ENCODE measurements around the gene EXOC6B.

The EXOC6B gene

GRCh38 chr2:72629062-72629461 lies 196.8 kb downstream of the EXOC6B start:
- ATAC-seq (ENCODE audit: insufficient read depth, low read depth): no peak

GRCh38 chr2:72627083-72627482 lies 198.8 kb downstream of the EXOC6B start:
- Histone ChIP-seq H3K4me1 (ENCODE audit: insufficient read depth, low read length) (no peaks in the 10 kb centered on the region), H3K27ac (ENCODE audit: low read length) (no peak overlapping the region), H3K4me3 (ENCODE audit: low read depth in 1 of 2, low read length in 2 of 2) (no peak overlapping the region), H3K9me3 (ENCODE audit: insufficient read depth, low read length, severe bottlenecking) (no peaks in the 10 kb centered on the region), H3K4me2 (ENCODE audit: insufficient read depth, low read length) (no peak overlapping the region), H3K9ac (ENCODE audit: low read depth, low read length) (no peak overlapping the region), H3K36me3 (ENCODE audit: insufficient read depth, low read length) (no peaks in the 10 kb centered on the region), H4K20me1 (ENCODE audit: insufficient read depth, low read length) (no peaks in the 10 kb centered on the region), H3K27me3 (ENCODE audit: insufficient read depth, low read length, poor library complexity) (no peaks in the 10 kb centered on the region), H2AFZ (ENCODE audit: low read depth, low read length) (no peak overlapping the region), H3K79me2 (ENCODE audit: insufficient read depth, low read length) (no peaks in the 10 kb centered on the region)
- DNase-seq (no peak), ATAC-seq (ENCODE audit: insufficient read depth, low read depth) (no peak)
- TF ChIP-seq EZH2 (IDR thresholded peaks at IDR 0.05; ENCODE audit: borderline replicate concordance, low read depth, low read length, severe bottlenecking) (no peak), CTCF (IDR thresholded peaks at IDR 0.05; ENCODE audit: borderline replicate concordance, extremely low read depth, low read length, poor library complexity, severe bottlenecking) (no peak)

More at GRCh38 chr2:72629062-72629461, 196.8 kb downstream of the EXOC6B start:
- no peak overlapping the region for H3K4me2 ChIP-seq (ENCODE audit: insufficient read depth, low read length)
- H3K9me3 ChIP-seq (ENCODE audit: insufficient read depth, low read length, severe bottlenecking): no peaks in the 10 kb centered on the region
- no peak overlapping the region for H2AFZ ChIP-seq (ENCODE audit: low read depth, low read length)
- no peaks in the 10 kb centered on the region for H3K36me3 ChIP-seq (ENCODE audit: insufficient read depth, low read length)
- H3K4me1 ChIP-seq (ENCODE audit: insufficient read depth, low read length): no peaks in the 10 kb centered on the region
- TF ChIP-seq EZH2 (IDR thresholded peaks at IDR 0.05; ENCODE audit: borderline replicate concordance, low read depth, low read length, severe bottlenecking): no peak
- TF ChIP-seq CTCF (IDR thresholded peaks at IDR 0.05; ENCODE audit: borderline replicate concordance, extremely low read depth, low read length, poor library complexity, severe bottlenecking): no peak
- no peak for DNase-seq
- H3K79me2 ChIP-seq (ENCODE audit: insufficient read depth, low read length): no peaks in the 10 kb centered on the region
- no peak overlapping the region for H3K4me3 ChIP-seq (ENCODE audit: low read depth in 1 of 2, low read length in 2 of 2)
- no peaks in the 10 kb centered on the region for H4K20me1 ChIP-seq (ENCODE audit: insufficient read depth, low read length)
- H3K9ac ChIP-seq (ENCODE audit: low read depth, low read length): no peak overlapping the region
- H3K27ac ChIP-seq (ENCODE audit: low read length): no peak overlapping the region
- no peaks in the 10 kb centered on the region for H3K27me3 ChIP-seq (ENCODE audit: insufficient read depth, low read length, poor library complexity)

GRCh38 chr2:72625366-72625765 lies 200.5 kb downstream of the EXOC6B start:
- Histone ChIP-seq H3K9me3 (ENCODE audit: insufficient read depth, low read length, severe bottlenecking) (no peaks in the 10 kb centered on the region), H3K27ac (ENCODE audit: low read length) (no peak overlapping the region), H3K4me2 (ENCODE audit: insufficient read depth, low read length) (no peak overlapping the region), H3K79me2 (ENCODE audit: insufficient read depth, low read length) (no peaks in the 10 kb centered on the region), H4K20me1 (ENCODE audit: insufficient read depth, low read length) (no peaks in the 10 kb centered on the region), H2AFZ (ENCODE audit: low read depth, low read length) (no peak overlapping the region), H3K27me3 (ENCODE audit: insufficient read depth, low read length, poor library complexity) (no peaks in the 10 kb centered on the region), H3K36me3 (ENCODE audit: insufficient read depth, low read length) (no peaks in the 10 kb centered on the region), H3K4me3 (ENCODE audit: low read depth in 1 of 2, low read length in 2 of 2) (no peak overlapping the region), H3K9ac (ENCODE audit: low read depth, low read length) (no peak overlapping the region), H3K4me1 (ENCODE audit: insufficient read depth, low read length) (no peaks in the 10 kb centered on the region)
- DNase-seq: no peak
- ATAC-seq (ENCODE audit: insufficient read depth, low read depth): no peak
- no peak for TF ChIP-seq CTCF (IDR thresholded peaks at IDR 0.05; ENCODE audit: borderline replicate concordance, extremely low read depth, low read length, poor library complexity, severe bottlenecking)
- TF ChIP-seq EZH2 (IDR thresholded peaks at IDR 0.05; ENCODE audit: borderline replicate concordance, low read depth, low read length, severe bottlenecking): no peak

GRCh38 chr2:72623481-72623880 lies 202.4 kb downstream of the EXOC6B start:
- H3K27ac ChIP-seq (ENCODE audit: low read length): no peak overlapping the region
- no peak for DNase-seq
- ATAC-seq (ENCODE audit: insufficient read depth, low read depth): no peak
- TF ChIP-seq EZH2 (IDR thresholded peaks at IDR 0.05; ENCODE audit: borderline replicate concordance, low read depth, low read length, severe bottlenecking): no peak
- no peak for TF ChIP-seq CTCF (IDR thresholded peaks at IDR 0.05; ENCODE audit: borderline replicate concordance, extremely low read depth, low read length, poor library complexity, severe bottlenecking)
- no peak overlapping the region for H2AFZ ChIP-seq (ENCODE audit: low read depth, low read length)
- no peaks in the 10 kb centered on the region for H3K4me1 ChIP-seq (ENCODE audit: insufficient read depth, low read length)
- no peaks in the 10 kb centered on the region for H3K36me3 ChIP-seq (ENCODE audit: insufficient read depth, low read length)
- no peaks in the 10 kb centered on the region for H3K79me2 ChIP-seq (ENCODE audit: insufficient read depth, low read length)
- no peaks in the 10 kb centered on the region for H3K27me3 ChIP-seq (ENCODE audit: insufficient read depth, low read length, poor library complexity)
- H3K9me3 ChIP-seq (ENCODE audit: insufficient read depth, low read length, severe bottlenecking): no peaks in the 10 kb centered on the region
- no peak overlapping the region for H3K9ac ChIP-seq (ENCODE audit: low read depth, low read length)
- H4K20me1 ChIP-seq (ENCODE audit: insufficient read depth, low read length): no peaks in the 10 kb centered on the region
- no peak overlapping the region for H3K4me2 ChIP-seq (ENCODE audit: insufficient read depth, low read length)
- H3K4me3 ChIP-seq (ENCODE audit: low read depth in 1 of 2, low read length in 2 of 2): no peak overlapping the region
